ENCODE measurements around the gene TMEM72. TPM values are rescaled to one million over a fixed set of nuclear protein-coding genes. Genes with fewer than 3 reads are reported as not detected.
A peak's percentile ranks its signal among the peaks of the same experiment; 100 is the strongest.

TMEM72 gene
- total and polyA plus RNA-seq, 4 donors, result 0.02 to 0.33 TPM; not detected in 2

- no peaks in the 10 kb centered on the region for H3K9me3 ChIP-seq (ENCODE audit: control insufficient read depth in 4 of 4, low read length in 3 of 4)
- H3K4me3 ChIP-seq (ENCODE audit: low read depth in 1 of 3, low read length in 3 of 3), result no peak overlapping the region
- no peaks in the 10 kb centered on the region for H3K27me3 ChIP-seq (ENCODE audit: control insufficient read depth in 4 of 4, insufficient read depth in 4 of 4, low read length in 3 of 4)
- peaks cover 0 to 5% (median 3%) of the 10 kb centered on the region in 4 donors for H3K4me1 ChIP-seq (ENCODE audit: control insufficient read depth in 4 of 4, insufficient read depth in 4 of 4, low read length in 3 of 4)
- TF ChIP-seq YY1 (IDR thresholded peaks at IDR 0.05), result no peak
- DNase-seq (ENCODE audit: low spot score), result peak; percentile 28
- no peak overlapping the region for H3K9ac ChIP-seq (ENCODE audit: low read depth in 1 of 2, low read length in 2 of 2)
- no peaks in the 10 kb centered on the region for H3K36me3 ChIP-seq (ENCODE audit: control insufficient read depth in 4 of 4, insufficient read depth in 3 of 4, low read depth in 1 of 4, low read length in 3 of 4)
- no peak overlapping the region for H3K27ac ChIP-seq (ENCODE audit: low read depth in 1 of 2, low read length in 2 of 2)
- 82% methylated on average over 8 of the region's 8 CpGs for WGBS
Observed at GRCh38 chr10:44929356-44930255, 18.5 kb downstream of the TMEM72 start.

- Histone ChIP-seq H3K27ac (ENCODE audit: low read depth in 1 of 2, low read length in 2 of 2) (no peak overlapping the region), H3K4me1 (ENCODE audit: control insufficient read depth in 4 of 4, insufficient read depth in 4 of 4, low read length in 3 of 4) (peaks cover 3 to 6% (median 4%) of the 10 kb centered on the region in 4 donors), H3K9ac (ENCODE audit: low read depth in 1 of 2, low read length in 2 of 2) (no peak overlapping the region), H3K27me3 (ENCODE audit: control insufficient read depth in 4 of 4, insufficient read depth in 4 of 4, low read length in 3 of 4) (no peaks in the 10 kb centered on the region), H3K9me3 (ENCODE audit: control insufficient read depth in 4 of 4, low read length in 3 of 4) (no peaks in the 10 kb centered on the region), H3K4me3 (ENCODE audit: low read depth in 1 of 3, low read length in 3 of 3) (no peak overlapping the region), H3K36me3 (ENCODE audit: control insufficient read depth in 4 of 4, insufficient read depth in 3 of 4, low read depth in 1 of 4, low read length in 3 of 4) (no peaks in the 10 kb centered on the region)
- TF ChIP-seq YY1 (IDR thresholded peaks at IDR 0.05) (no peak), HNF4G (IDR thresholded peaks at IDR 0.05) (no peak), REST (IDR thresholded peaks at IDR 0.05) (no peak), JUND (IDR thresholded peaks at IDR 0.05) (no peak), FOXA1 (IDR thresholded peaks at IDR 0.05) (no peak), CTCF (IDR thresholded peaks at IDR 0.05; ENCODE audit: low read depth, low read length, missing input control) (no peak), ATF3 (IDR thresholded peaks at IDR 0.05) (no peak), HNF4A (conservative IDR thresholded peaks at IDR 0.05) (no peak), FOXA2 (IDR thresholded peaks at IDR 0.05) (no peak), GABPA (IDR thresholded peaks at IDR 0.05 in 1 of 2, conservative IDR thresholded peaks at IDR 0.05 in 1 of 2) (no peak), RAD21 (IDR thresholded peaks at IDR 0.05) (no peak)
- peak; percentile 28 for DNase-seq (ENCODE audit: low spot score)
- 85% methylated on average over 4 of the region's 4 CpGs for WGBS
Observed at GRCh38 chr10:44930904-44931620, 19.9 kb downstream of the TMEM72 start.
